Coronary artery (tissue), 2 donors: ENCODE results near the gene RPS17.
"Not testable (repeated sequence)": the region's sequence is repeated elsewhere in the genome, so short reads cannot be mapped to it uniquely, and the experiment has no call there.

Experiments used
- DNase-seq: peaks from one replicate; pipeline ENCODE4 v3.0.0-alpha.2; 2017; ENCODE audit warnings: low spot score
- H3K27ac ChIP-seq, 2 donors: fragments of 200-600 bp; sonication (generic); one replicate each; pipeline ENCODE4 v1.5.1; 2016 to 2019
- H3K4me3 ChIP-seq: fragments of 200-600 bp; sonication (generic); 2 replicates; pipeline ENCODE4 v1.5.1; 2016; ENCODE audit warnings: mild to moderate bottlenecking, moderate library complexity
- CTCF ChIP-seq: fragments of 200-600 bp; sonication (generic); IDR thresholded peaks from one replicate; pipeline ENCODE4 v1.5.1; 2019; ENCODE audit warnings: antibody characterized with exemption

The RPS17 gene

GRCh38 chr15:82539691-82540054 is 584 bp downstream of the RPS17 start:
- Histone ChIP-seq H3K27ac (peak overlapping the region; percentile 93 to 95), H3K4me3 (peak overlapping the region; percentile 85)
- DNase-seq: no peak
- no peak for TF ChIP-seq CTCF

- Histone ChIP-seq H3K4me3 (peak overlapping the region; percentile 85), H3K27ac (peak overlapping the region; percentile 93 to 95)
- no peak for TF ChIP-seq CTCF
- DNase-seq: no peak
These were observed 1.1 kb downstream of the RPS17 start for GRCh38 chr15:82538961-82539690.

GRCh38 chr15:82537351-82537908 is 2.8 kb downstream of the RPS17 start:
- no peak overlapping the region for H3K27ac ChIP-seq
- H3K4me3 ChIP-seq: no peak overlapping the region
- DNase-seq: no peak
- no peak for TF ChIP-seq CTCF

GRCh38 chr15:82536409-82537350 is 3.6 kb downstream of the RPS17 start:
- H3K27ac ChIP-seq: no peak overlapping the region
- DNase-seq: no peak
- no peak overlapping the region for H3K4me3 ChIP-seq
- TF ChIP-seq CTCF: no peak

GRCh38 chr15:82535566-82536408 is 4.5 kb downstream of the RPS17 start:
- DNase-seq: no peak
- TF ChIP-seq CTCF: no peak
- H3K27ac ChIP-seq: no peak overlapping the region
- H3K4me3 ChIP-seq: no peak overlapping the region

GRCh38 chr15:82535151-82535550 is 5.1 kb downstream of the RPS17 start:
- H3K27ac ChIP-seq, H3K4me3 ChIP-seq, DNase-seq: not testable (repeated sequence)

- not testable (repeated sequence) for DNase-seq, H3K27ac ChIP-seq
These were observed 5.8 kb downstream of the RPS17 start for GRCh38 chr15:82534457-82534861.

More at GRCh38 chr15:82534457-82534861, 5.8 kb downstream of the RPS17 start:
- H3K4me3 ChIP-seq: not testable (repeated sequence)
